NCI-H128 (cell line): ENCODE data around the gene GPX2.
"Not testable (repeated sequence)": the region's sequence is repeated elsewhere in the genome, so short reads cannot be mapped to it uniquely, and the experiment has no call there.

Experiments
- DNase-seq: peaks from one replicate; lab custom pipeline; 2025; ENCODE audit not compliant: unreplicated experiment; lab: John Stamatoyannopoulos, UW

The GPX2 gene

DNA sequence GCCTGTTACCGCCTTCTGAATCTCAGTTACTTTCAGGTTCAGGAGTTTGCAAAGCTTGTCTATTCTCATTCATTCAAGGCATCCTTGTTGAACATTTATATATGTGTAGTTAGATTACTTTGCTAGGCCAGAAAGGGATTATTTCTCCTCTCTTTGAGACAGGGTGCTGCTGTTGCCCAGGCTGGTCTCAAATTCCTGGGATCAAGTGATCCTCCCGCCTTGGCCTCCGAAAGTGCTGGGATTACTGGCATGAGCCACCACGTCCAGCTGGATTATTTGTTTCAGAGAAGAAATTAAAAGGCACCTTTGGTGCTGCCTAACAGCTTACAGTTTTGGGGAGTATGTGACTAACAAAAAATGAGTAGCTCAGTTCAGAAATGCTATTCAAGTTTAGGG lies 27.5 kb downstream of the GPX2 start:
- no peak for DNase-seq

DNA sequence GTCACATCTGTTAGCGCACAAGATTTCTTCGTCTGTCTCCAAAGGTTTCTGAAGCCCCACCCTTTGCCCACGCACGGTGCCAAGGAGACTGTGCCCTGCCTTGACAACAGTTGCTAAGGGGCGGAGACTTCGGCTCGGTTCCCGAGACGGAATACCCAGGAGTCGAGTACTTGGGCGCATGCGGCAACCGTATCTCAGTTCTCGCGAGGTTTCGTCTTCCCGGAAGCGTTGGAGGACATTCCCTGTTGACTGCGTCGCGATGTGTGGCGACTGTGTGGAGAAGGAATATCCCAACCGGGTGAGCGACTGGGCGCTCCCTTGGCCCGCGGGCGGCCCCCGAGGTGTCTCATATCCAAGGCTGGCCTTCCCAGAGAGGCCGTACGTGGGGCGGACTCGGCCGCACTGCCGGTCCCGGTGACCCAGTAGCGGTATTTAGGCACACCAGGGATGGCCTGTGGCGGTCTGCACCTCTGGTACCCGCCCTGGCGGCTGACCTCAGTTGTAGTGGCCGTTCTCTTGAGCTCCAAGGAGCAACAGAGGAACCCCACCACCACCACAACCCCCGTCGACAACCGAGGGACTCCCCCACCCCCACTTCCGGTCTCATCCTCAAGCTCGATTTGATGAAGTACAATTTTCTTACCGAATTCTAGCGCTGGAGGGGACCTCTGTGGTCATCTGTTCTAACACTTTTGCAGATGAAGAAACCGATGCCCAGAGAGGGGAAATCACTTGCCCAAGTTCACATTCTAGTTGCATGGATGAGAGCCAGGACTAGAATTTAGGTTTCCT lies 28.1 kb downstream of the GPX2 start, which contains the start of gene CHURC1:
CHURC1 (plus strand) TSS at position 219 of the 792 bp plus-strand sequence; CDS start at position 260, 41 bp downstream.
- peak; percentile 99 for DNase-seq

DNA sequence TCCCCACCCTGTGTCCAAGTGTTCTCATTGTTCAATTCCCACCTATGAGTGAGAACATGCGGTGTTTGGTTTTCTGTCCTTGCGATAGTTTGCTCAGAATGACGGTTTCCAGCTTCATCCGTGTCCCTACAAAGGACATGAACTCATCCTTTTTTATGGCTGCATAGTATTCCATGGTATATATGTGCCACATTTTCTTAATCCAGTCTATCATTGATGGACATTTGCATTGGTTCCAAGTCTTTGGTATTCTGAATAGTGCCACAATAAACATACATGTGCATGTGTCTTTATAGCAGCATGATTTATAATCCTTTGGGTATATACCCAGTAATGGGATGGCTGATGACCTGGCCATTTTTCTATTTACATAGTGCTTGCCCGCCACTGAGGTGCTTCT lies 29.1 kb downstream of the GPX2 start:
- DNase-seq: not testable (repeated sequence)

DNA sequence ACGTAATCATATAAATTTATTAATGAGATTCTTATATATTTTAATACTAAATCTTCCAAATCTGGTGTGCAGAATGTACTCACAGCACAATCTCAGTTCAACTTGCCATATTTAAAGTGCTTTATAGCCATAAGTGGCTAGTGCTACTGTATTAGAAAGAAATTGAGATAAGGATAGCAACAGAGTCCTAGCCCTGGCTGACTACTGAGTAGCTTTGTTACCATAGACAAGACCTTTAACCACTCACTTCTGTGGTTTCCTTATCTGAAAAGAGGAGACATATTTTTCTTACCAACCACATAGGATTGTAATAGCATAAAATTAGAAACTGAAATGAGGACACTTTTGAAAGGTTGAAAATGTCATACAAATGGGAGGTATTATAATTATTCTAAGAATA lies 30.3 kb downstream of the GPX2 start:
- DNase-seq: no peak

DNA sequence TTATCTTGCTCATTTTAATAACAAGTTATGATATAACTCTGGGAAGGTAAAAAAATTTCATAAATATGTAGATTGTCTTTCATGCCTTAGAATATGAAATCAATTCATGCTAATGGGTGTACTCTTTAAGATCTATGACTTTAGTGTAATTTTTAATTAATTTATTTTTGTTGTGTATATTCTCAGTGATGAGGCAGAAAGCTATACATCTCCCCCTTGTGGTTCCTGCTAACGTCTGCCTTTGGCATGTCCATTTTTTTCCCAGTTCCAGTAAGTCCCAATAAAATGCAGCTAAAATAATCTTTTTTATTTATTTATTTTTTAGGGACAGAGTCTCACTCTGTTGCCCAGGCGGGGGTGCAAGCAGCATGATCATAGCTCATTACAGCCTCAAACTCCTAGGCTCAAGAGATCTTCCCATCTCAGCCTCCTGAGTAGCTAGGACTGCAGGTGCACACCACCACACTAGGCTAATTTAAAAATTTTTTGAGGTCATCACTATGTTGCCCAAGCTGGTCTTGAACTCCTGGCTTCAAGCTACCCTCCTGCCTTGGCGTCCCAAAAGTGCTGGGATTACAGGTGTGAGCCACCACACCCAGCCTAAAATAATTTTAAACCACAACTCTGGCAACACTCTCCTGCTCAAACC lies 31.6 kb downstream of the GPX2 start:
- DNase-seq: no peak

DNA sequence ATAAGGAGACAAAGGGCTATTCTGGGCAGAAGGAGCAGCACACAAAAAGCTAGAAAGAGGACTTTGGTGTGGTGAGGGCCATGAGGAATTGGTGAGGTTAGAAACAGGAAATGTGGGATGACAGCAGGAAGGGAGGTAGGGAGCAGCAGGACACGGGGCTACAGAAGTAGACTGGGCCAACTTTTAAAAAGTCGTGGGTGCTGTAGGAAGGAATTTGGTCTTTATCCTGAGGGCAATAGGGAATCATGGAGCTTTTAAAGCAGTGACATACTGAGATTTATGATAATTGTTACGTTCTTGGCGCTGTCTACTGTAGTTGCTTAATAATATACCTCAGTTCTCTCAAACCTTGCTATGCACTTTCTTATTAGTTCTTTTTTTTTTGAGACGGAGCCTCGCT lies 36.5 kb downstream of the GPX2 start:
- no peak for DNase-seq

DNA sequence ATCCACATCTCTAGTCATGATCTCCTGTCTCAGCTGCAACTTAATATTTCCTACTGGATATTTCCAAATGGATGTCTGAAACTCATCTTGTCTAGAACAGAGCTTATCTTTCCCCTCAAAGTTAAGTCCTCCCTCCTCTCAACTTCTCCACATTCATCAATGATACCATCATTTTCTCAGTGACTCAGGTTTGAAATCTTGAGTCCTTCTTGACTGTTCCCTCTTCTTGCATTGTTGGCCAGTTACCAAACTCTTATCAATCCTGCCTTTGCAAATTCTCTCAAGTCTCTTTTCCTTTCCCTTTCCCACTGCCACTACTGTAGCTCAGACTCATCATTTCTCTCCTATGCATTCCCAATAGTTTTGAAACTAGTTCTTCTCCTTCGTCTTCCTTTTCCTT lies 42.6 kb downstream of the GPX2 start:
- no peak for DNase-seq

DNA sequence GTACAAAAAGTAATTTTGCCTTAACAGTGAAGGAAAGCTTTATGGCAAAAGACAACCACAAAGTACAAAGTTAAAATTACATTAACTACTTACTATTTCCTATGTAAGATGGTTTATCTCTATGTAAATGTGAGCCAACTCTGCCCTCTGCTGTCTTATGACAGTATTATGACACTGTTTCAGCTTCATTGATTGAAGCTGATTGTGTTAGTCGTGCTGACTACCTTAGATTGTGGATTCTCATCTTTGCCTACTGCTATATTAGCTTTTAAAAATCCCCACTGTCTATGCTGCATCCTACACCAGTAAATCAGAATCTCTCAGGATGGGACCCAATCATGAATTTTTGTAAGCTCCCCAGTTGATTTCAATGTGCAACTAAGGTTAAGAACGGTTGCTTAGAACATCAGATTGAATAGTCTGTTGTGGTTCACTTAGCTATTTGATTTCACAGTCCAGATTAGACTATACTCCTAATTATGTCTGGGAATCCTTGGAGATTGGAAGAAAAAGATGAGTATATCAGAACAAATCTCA lies 50.6 kb downstream of the GPX2 start:
- DNase-seq: no peak

DNA sequence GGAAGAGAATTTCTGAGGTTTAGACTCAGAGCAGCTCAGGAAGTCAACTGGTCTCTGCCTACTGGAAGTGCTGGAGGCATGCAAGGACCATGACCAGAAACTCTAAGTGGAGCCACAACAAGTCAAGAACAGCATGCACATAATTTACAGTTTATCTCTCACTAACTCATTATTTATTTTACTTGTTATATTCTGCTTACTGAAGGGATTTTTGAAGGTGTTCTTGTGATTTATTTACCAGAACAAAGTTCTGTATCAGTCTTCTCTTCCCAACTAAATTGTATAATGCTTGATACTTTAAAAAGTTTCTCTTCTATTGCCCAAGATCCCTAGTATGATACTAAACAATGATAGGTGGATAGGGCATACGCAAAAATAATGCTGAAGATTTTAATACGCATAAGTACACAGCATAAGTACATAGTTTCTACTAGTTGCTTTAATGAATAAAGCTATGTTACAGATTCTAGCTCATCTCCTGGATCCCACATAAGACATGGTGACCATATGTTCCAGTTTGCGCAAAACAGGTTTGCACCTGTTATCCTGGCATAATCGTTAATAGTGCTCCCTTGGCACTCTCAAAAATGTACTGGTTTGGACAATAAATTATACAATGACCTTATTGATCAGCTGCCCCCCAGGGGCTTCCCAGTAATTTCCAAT lies 51.2 kb downstream of the GPX2 start:
- no peak for DNase-seq

DNA sequence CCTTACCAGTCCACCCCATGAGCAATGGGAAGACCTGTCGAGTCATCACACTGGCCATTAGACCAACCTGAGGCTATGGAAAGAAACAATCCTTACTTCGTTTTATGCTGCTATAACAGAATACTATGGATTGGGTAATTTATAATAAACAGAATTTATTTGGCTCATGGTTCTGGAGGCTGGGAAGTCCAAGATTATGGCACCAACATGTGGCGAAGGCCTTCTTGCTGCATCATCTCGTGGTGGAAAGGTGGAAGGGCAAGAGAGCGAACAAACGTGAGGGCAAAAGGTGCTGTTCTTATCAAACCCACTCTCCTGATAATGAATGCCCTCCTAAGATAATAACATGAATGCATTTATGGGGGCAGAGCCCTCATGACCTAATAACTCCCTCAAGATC lies 53.2 kb downstream of the GPX2 start:
- no peak for DNase-seq
